Activated CD8-positive, alpha-beta T cell treated with anti-CD3 and anti-CD28 coated beads for 36 hours (primary cell): ENCODE measurements around the gene LAMA3. TPM values are rescaled to one million over a fixed set of nuclear protein-coding genes. Genes with fewer than 3 reads are reported as not detected.

Experiments used
- ATAC-seq: fragments of 200-7000 bp; cut with Tn5 transposase; one replicate; pipeline ENCODE4 v1.10.0; 2021; ENCODE audit warnings: mild to moderate bottlenecking, moderate library complexity
- CTCF ChIA-PET: fragments of 350-600 bp; sonication (Branson Sonifier 250); formaldehyde crosslinking; loops from one replicate; lab custom pipeline; 2021; ENCODE audit warnings: antibody characterized with exemption; lab: Charles Lee
- POLR2A ChIA-PET: fragments of 350-600 bp; sonication (Branson Sonifier 250); formaldehyde crosslinking; loops from one replicate; lab custom pipeline; 2021; ENCODE audit warnings: antibody characterized with exemption; lab: Charles Lee
- DNase-seq: peaks from one replicate; pipeline ENCODE4 v3.0.0-alpha.2; 2020
- H3K27ac Mint-ChIP-seq: one replicate; pipeline ENCODE4 v1.8.0; 2021; ENCODE audit warnings: mild to moderate bottlenecking, mixed read lengths
- H3K27me3 Mint-ChIP-seq: one replicate; pipeline ENCODE4 v1.8.0; 2021; ENCODE audit warnings: mixed read lengths
- H3K36me3 Mint-ChIP-seq: one replicate; pipeline ENCODE4 v1.8.0; 2021; ENCODE audit warnings: low read depth, mixed read lengths
- H3K4me1 Mint-ChIP-seq: one replicate; pipeline ENCODE4 v1.8.0; 2021; ENCODE audit warnings: low read depth, mixed read lengths
- H3K4me3 Mint-ChIP-seq: one replicate; pipeline ENCODE4 v1.8.0; 2021; ENCODE audit warnings: mild to moderate bottlenecking, moderate library complexity, mixed read lengths
- H3K9me3 Mint-ChIP-seq: one replicate; pipeline ENCODE4 v1.8.0; 2021; ENCODE audit warnings: mixed read lengths
- CTCF ChIP-seq: fragments of 200-600 bp; IDR thresholded peaks from one replicate; pipeline ENCODE4 v1.8.0; 2022; ENCODE audit warnings: antibody characterized with exemption, mild to moderate bottlenecking
- intact Hi-C: fragments of 100-400 bp; cut with micrococcal nuclease; formaldehyde crosslinking; loops from one replicate; pipeline ENCODE4 v1.10.0; 2022
- total RNA-seq, 2 experiments: library from RNA; stranded (reverse); gene quantifications; one replicate each; pipeline ENCODE4 v1.2.3, GENCODE V29; 2021

Gene LAMA3
- total RNA-seq, 2 experiments from 2014 or later: 0.05 TPM; not detected in 1

- ChIA-PET CTCF (no interaction called here), POLR2A (no interaction called here)
- ATAC-seq: no peak
- no peak for DNase-seq
- no peak for TF ChIP-seq CTCF
- Mint-ChIP-seq H3K36me3 (no peaks in the 10 kb centered on the region), H3K4me1 (no peaks in the 10 kb centered on the region), H3K9me3 (no peaks in the 10 kb centered on the region), H3K4me3 (no peak overlapping the region), H3K27ac (no peak overlapping the region), H3K27me3 (peaks cover 1% of the 10 kb centered on the region)
- intact Hi-C loops: loop anchor here (10.0 kb wide), 1 partner anchor 289 kb away; no protein-coding TSS in a partner anchor
Measured at GRCh38 chr18:23803755-23804154, 114.5 kb downstream of the LAMA3 start.

- intact Hi-C loops: loop anchor here (10.0 kb wide), 1 partner anchor 291 kb away; no protein-coding TSS in a partner anchor
- ATAC-seq: no peak
- TF ChIP-seq CTCF: no peak
- Mint-ChIP-seq H3K4me1 (peaks cover 15% of the 10 kb centered on the region), H3K27me3 (peaks cover 1% of the 10 kb centered on the region), H3K36me3 (no peaks in the 10 kb centered on the region), H3K4me3 (no peak overlapping the region), H3K27ac (no peak overlapping the region), H3K9me3 (no peaks in the 10 kb centered on the region)
- ChIA-PET CTCF (interaction anchor here (1.0 kb wide), 1 partner anchor 112 kb away, joined by 3 read pairs; no protein-coding TSS in a partner anchor), POLR2A (no interaction called here)
- DNase-seq: no peak
Measured at GRCh38 chr18:23805898-23806297, 116.6 kb downstream of the LAMA3 start.

- TF ChIP-seq CTCF: no peak
- Mint-ChIP-seq H3K27ac (no peak overlapping the region), H3K36me3 (no peaks in the 10 kb centered on the region), H3K9me3 (no peaks in the 10 kb centered on the region), H3K4me1 (peaks cover 25% of the 10 kb centered on the region), H3K4me3 (no peak overlapping the region), H3K27me3 (no peaks in the 10 kb centered on the region)
- CTCF ChIA-PET: interaction anchor here (1.7 kb wide), 1 partner anchor 187 kb away, joined by 8 read pairs; no protein-coding TSS in a partner anchor
- POLR2A ChIA-PET: no interaction called here
- DNase-seq (no peak), ATAC-seq (no peak)
- intact Hi-C loops: loop anchor here (10.0 kb wide), 1 partner anchor 295 kb away; no protein-coding TSS in a partner anchor
Measured at GRCh38 chr18:23809415-23809814, 120.2 kb downstream of the LAMA3 start.

GRCh38 chr18:23810396-23810795, 121.1 kb downstream of the LAMA3 start:
- no peak overlapping the region for H3K27ac Mint-ChIP-seq

More at GRCh38 chr18:23810396-23810795, 121.1 kb downstream of the LAMA3 start:
- no peak for TF ChIP-seq CTCF
- no peaks in the 10 kb centered on the region for H3K27me3 Mint-ChIP-seq
- ATAC-seq (peak; percentile 97), DNase-seq (peak; percentile 79)
- peaks cover 25% of the 10 kb centered on the region for H3K4me1 Mint-ChIP-seq
- POLR2A ChIA-PET: no interaction called here
- H3K9me3 Mint-ChIP-seq: no peaks in the 10 kb centered on the region
- no peaks in the 10 kb centered on the region for H3K36me3 Mint-ChIP-seq
- intact Hi-C loops: loop anchor here (5.0 kb wide), 1 partner anchor 188 kb away; no protein-coding TSS in a partner anchor
- no peak overlapping the region for H3K4me3 Mint-ChIP-seq
- CTCF ChIA-PET: interaction anchor here (1.0 to 1.7 kb wide), 5 partner anchors 19 to 188 kb away, joined by 3 to 8 read pairs (median 3); no protein-coding TSS in a partner anchor
